Coronary artery (tissue), 2 donors: ENCODE measurements around the gene OR1D5.
"Not testable (repeated sequence)": the region's sequence is repeated elsewhere in the genome, so short reads cannot be mapped to it uniquely, and the experiment has no call there.

Source experiments
- DNase-seq: peaks from one replicate; pipeline ENCODE4 v3.0.0-alpha.2; 2017; ENCODE audit warnings: low spot score
- H3K27ac ChIP-seq, 2 donors: fragments of 200-600 bp; sonication (generic); one replicate each; pipeline ENCODE4 v1.5.1; 2016 to 2019
- H3K4me3 ChIP-seq: fragments of 200-600 bp; sonication (generic); 2 replicates; pipeline ENCODE4 v1.5.1; 2016; ENCODE audit warnings: mild to moderate bottlenecking, moderate library complexity
- TF ChIP-seq, protein P1 (sequence below): fragments of 200-600 bp; sonication (generic); IDR thresholded peaks from one replicate; pipeline ENCODE4 v1.5.1; 2019; ENCODE audit warnings: antibody characterized with exemption

OR1D5 gene

DNA sequence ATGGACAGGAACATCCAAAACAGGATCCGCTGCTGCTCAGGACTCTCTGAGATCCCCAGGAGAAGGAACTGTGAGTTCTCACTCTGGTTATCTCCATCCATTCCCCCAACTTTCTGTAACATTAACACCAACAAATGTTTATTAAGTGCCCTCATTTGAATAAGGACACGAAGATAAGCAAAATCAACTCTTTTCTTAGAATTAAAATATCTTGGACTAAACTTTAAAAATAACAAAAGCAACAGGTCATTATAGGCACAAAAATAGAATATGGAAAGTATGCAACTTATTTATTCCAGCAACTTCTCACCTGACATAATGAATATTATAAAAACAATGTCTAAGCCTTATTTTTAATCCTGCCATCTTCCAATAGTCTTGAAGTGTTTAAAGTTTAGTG lies at the start of gene OR1D5:
OR1D5 (minus strand) TSS at position 101 of the 400 bp plus-strand sequence; CDS start at position 101, 0 bp downstream.
- not testable (repeated sequence) for H3K4me3 ChIP-seq, H3K27ac ChIP-seq, DNase-seq

DNA sequence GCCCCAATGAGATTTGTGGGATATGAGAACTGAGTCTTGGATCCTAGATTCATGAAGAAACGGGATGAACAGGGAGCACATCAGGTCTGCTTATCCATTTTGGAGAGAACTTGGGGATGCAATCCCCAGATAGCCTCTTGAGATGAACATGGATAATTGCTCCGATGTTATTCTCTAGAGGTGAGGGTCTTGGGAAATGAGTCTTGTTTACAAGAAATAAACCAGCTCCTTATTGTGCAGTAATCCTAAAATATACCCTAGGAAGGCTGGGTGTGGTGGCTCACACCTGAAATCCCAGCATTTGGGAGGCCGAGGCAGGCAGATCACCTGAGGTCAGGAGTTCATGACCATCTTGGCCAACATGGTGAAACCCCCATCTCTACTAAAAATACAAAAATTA lies 40.9 kb upstream of the OR1D5 start, which contains the start of gene OR1D2:
OR1D2 (minus strand) TSS at position 101 of the 400 bp plus-strand sequence. CDS start 11,426 bp downstream, outside the sequence.
- TF ChIP-seq, protein P1, sequence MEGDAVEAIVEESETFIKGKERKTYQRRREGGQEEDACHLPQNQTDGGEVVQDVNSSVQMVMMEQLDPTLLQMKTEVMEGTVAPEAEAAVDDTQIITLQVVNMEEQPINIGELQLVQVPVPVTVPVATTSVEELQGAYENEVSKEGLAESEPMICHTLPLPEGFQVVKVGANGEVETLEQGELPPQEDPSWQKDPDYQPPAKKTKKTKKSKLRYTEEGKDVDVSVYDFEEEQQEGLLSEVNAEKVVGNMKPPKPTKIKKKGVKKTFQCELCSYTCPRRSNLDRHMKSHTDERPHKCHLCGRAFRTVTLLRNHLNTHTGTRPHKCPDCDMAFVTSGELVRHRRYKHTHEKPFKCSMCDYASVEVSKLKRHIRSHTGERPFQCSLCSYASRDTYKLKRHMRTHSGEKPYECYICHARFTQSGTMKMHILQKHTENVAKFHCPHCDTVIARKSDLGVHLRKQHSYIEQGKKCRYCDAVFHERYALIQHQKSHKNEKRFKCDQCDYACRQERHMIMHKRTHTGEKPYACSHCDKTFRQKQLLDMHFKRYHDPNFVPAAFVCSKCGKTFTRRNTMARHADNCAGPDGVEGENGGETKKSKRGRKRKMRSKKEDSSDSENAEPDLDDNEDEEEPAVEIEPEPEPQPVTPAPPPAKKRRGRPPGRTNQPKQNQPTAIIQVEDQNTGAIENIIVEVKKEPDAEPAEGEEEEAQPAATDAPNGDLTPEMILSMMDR = no peak
- Histone ChIP-seq H3K4me3 (no peak within 1 kb of the TSS), H3K27ac (no peak within 1 kb of the TSS)
- DNase-seq = no peak

DNA sequence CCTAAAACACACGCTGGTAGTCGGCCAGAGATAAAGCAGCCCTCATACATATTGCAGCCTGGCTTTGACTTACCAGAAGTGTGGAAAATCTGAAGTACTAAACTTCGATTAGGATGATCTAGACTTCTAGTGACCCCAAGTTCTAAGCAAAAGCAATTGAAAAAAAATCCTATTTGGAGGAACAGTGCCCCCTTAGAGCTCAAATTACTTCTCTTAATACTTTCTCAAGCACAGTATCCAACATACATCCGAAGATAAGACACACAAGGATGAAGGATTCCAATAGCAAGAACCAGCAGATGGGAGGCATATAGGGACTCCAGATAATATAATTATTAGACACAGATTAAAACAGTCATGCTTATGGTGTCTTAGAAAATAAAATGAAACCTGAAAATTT lies 10.4 kb upstream of the OR1D5 start:
- not testable (repeated sequence) for H3K27ac ChIP-seq, DNase-seq, H3K4me3 ChIP-seq

GRCh38 chr17:3065192-3065591 lies 1.8 kb upstream of the OR1D5 start:
- DNase-seq, H3K4me3 ChIP-seq, H3K27ac ChIP-seq: not testable (repeated sequence)

DNA sequence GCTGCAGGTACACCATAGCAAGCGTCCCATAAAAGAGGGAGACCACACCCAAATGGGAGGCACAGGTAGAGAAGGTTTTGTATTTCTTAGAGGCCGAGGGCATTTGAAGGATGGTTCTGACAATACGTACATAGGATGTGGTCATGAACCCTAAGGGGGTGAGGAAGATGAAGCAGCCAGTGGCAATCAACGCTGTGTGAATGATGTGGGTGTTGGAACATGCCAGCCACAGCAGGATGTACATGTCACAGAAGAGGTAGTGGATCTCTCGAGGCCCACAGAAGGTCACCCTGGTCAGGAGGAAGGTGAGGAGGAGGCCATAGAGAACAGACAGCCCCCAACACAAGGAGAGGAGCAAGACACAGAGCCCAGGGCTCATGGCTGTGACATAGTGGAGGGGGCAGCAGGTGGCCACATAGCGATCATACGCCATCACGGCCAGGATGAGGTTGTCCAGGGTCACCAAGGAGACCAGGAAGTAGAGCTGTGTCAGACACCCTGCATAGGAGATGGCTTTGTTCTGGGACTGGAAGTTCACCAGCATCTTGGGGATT lies 506 bp downstream of the OR1D5 start:
- not testable (repeated sequence) for DNase-seq, H3K4me3 ChIP-seq, H3K27ac ChIP-seq

DNA sequence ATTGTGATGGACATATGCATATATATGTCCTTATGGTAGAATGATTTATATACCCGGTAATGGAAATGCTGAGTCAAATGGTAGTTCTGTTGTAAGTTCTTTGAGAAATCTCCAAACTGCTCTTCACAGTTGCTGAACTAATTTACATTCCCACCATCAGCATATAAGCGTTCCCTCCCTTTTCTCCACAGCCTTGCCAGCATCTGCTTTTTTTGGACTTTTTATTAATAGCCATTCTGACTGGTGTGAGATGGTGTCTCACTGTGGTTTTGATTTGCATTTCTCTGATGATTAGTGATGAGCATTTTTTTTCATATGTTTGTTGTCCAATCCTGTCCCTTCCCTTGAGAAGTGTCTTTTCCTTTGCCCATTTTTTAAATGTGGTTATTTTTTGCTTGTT lies 8.5 kb downstream of the OR1D5 start:
- H3K27ac ChIP-seq = not testable (repeated sequence)

DNA sequence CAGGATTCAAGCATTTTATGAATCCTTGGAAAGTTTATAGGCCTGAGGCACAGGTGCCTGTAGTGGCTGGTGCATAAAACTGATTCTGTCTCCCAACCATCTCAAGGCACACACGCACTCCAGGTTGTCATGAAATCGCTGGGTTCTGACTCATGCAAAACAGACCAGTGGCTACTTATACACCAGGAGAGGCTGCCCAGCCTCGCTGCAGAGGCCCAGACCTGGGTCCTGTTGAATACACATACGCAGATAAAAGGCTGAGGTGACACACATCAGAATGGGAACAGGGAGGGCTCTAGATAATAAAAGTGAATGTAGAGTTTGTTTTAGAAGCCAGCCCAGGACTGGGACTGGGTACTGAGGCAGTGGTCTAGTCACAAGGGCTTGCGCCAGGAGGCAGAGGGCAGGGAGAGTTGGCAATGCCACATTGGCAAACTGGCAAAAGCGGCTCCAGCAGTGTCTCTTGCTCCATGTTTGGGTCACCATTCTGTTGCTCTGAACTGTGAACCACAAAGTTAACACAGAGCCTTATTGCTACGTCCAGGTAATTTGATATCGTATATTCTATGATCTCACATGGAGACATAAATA lies 13.6 kb downstream of the OR1D5 start:
- Histone ChIP-seq H3K27ac (no peak overlapping the region), H3K4me3 (peak overlapping the region; percentile 73)
- TF ChIP-seq, protein P1 = no peak
- peak; percentile 41 for DNase-seq

More for the DNA sequence above, 8.5 kb downstream of the OR1D5 start:
- H3K4me3 ChIP-seq, DNase-seq: not testable (repeated sequence)

GRCh38 chr17:3048727-3049471 lies 14.5 kb downstream of the OR1D5 start:
- DNase-seq = peak; percentile 98
- Histone ChIP-seq H3K4me3 (peak overlapping the region; percentile 73), H3K27ac (peak overlapping the region in 1 of 2 donors; percentile 56)
- TF ChIP-seq, protein P1 = peak; percentile 51

DNA sequence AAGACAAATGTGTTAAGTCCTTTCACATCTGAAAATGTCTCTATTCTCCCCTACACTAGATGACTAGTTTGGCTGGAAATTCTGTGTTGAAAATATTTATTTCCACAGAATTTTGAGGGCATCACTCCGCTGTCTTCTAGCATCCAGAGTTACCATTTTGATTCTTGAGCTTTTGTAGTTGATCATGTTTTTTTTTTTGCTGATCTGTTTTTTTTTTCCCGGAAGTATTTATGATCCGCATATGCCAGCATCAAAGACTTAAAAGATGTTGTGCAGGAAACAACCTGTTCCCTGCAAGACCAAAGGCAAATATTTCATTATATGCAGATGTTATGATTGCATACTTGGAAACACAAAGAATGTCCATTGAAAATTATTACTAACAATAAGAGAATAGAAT lies 16.7 kb downstream of the OR1D5 start:
- TF ChIP-seq, protein P1 = no peak
- DNase-seq = no peak
- no peak overlapping the region for H3K27ac ChIP-seq
- no peak overlapping the region for H3K4me3 ChIP-seq
